T-helper 9 cell (primary cell): Measurements from ENCODE around the gene MAP7.
A peak's percentile ranks its signal among the peaks of the same experiment; 100 is the strongest.
"Not testable (repeated sequence)": the region's sequence is repeated elsewhere in the genome, so short reads cannot be mapped to it uniquely, and the experiment has no call there.

Experiments used
- DNase-seq: peaks from one replicate; pipeline ENCODE4 v3.0.0-alpha.2; 2020
- total RNA-seq, 2 donors: gene quantifications; one replicate each; lab custom pipeline; 2026; lab: John Stamatoyannopoulos, UW

The MAP7 gene
- total RNA-seq = 2.4 to 2.7 reads per million in 2 donors

- peak; percentile 63 for DNase-seq
Observed at GRCh38 chr6:136550330-136551071, at the start of gene MAP7. MAP7 (minus strand) TSS chr6:136550422; CDS start chr6:136550408, 14 bp downstream.

- no peak for DNase-seq
Observed at GRCh38 chr6:136599329-136600011, 49.2 kb upstream of the MAP7 start.

DNA sequence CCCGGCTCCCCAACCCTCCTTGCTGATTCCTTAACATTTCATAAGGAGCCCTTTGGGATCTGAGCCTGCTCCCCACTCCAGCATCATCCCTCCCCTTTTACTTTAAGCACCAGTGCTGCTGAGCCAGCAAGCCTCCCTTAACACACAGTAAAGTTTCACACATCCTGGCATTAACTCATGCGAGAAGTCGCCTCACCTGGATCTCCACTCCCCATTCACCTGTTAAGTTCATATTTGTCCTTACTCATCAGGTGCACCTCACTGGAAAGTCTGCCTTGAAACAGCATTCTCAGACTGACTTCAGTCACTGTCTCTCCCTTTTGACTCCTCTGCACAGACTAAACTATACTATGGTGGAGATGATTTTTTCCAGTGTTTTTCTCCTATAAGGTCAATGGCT lies 47.8 kb upstream of the MAP7 start:
- DNase-seq = no peak

- no peak for DNase-seq
Observed at GRCh38 chr6:136594671-136595070, 44.4 kb upstream of the MAP7 start.

DNA sequence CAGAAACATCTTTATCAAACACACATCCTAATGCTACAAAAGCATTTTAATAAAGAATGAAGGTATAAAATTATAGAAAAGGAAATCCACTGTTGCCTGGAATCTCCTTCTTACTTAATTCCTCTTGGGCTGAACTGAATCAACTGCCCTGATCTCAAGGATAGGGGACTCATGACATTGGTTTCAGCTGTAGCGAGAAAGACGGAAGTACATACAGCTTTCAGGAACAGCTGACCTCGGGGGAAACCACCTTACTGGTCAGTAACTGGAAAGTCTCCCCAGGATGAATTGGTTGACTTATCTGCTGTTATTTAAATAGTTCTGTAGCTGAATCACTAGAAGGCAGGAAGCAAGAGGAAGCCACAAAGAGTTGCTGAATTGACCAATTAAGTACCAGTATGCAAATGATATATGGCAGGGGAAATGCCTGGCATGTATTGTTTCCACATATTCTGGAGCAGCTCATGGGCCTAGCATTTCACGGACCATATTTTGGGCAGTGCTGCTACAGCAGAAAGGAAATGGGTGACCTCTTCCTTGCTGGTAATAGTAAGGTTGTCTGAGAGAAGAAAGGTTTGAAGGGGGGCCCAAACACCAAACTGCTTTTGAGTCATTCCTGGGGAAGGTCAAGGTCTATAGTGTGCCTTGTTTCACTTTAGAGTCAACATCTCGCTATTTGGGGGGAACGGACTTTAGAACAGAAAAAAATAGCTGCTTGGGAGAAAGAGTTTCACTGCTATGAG lies 43.7 kb upstream of the MAP7 start:
- no peak for DNase-seq

- no peak for DNase-seq
Observed at GRCh38 chr6:136592930-136593673, 42.9 kb upstream of the MAP7 start.

GRCh38 chr6:136591617-136592016 lies 41.4 kb upstream of the MAP7 start:
- DNase-seq = no peak

GRCh38 chr6:136590846-136591245 lies 40.6 kb upstream of the MAP7 start:
- DNase-seq = not testable (repeated sequence)

- DNase-seq = no peak
Observed at GRCh38 chr6:136587527-136587926, 37.3 kb upstream of the MAP7 start.

DNA sequence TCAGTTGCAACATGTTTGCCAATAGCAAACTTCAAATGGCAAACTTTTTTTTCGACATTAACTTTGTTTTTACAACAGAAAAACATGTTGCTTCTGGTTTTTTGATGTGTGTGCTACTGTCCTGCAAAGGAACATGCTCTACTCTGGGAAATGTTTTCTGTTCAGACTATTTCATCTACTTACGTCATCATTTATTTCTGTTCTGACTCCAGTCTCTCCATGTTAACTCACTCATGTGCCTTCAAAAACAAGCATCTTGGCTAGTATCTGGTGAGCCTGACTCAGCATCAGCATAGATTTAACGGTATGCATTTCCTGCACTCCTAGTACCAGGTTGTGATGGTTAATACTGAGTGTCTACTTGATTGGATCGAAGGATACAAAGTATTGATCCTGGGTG lies 36.1 kb upstream of the MAP7 start:
- no peak for DNase-seq

GRCh38 chr6:136585523-136585922 lies 35.3 kb upstream of the MAP7 start:
- DNase-seq = not testable (repeated sequence)

DNA sequence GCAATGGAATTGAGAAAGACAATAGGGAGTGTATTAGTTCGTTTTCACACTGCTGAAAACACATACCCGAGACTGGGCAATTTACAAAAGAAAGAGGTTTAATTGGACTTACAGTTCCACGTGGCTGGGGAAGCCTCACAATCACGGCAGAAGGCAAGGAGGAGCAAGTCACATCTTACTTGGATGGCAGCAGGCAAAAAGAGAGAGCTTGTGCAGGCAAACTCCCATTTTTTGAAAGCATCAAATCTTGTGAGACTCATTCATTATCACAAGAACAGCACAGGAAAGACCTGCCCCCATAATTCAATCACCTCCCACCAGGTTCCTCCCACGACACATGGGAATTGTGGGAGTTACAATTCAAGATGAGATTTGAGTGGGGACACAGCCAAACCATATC lies 34.1 kb upstream of the MAP7 start:
- DNase-seq = not testable (repeated sequence)

DNA sequence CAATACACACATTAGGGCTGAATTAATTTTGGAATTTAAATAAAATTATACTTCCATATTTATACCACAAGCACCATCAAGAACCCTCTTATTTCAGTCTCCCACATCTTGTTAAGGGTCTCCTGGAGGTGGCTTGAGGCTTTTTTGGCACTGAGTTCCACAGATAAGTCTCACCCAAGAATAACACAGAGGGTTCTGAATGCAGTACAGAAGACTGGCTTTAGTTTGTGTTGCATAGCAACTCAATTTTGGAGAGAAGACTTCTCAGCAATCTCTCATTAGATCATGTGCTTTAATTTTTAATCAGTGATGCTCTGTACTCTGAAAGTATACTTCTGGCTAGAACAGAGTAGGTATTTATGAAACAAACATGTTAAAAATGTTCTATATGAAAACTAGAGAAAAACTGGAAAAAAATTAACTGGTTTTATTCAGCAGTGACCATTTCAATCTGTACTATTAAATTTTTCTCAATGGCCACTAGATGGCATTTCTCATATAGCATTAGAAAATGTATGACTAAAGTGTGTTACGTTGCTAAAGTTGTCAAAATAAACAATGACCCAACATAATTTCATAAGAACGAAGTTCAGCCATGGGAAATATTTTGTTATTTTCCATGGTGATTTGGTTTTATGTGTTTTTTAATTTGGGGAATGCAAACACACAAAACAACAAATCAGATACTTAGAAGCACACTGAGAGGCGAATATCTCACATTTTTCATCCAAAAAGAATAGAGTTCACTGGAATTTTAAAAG lies 32.7 kb upstream of the MAP7 start:
- no peak for DNase-seq

- no peak for DNase-seq
Observed at GRCh38 chr6:136579800-136580199, 29.6 kb upstream of the MAP7 start.

- no peak for DNase-seq
Observed at GRCh38 chr6:136576821-136577220, 26.6 kb upstream of the MAP7 start.

GRCh38 chr6:136571496-136571895 lies 21.3 kb upstream of the MAP7 start:
- DNase-seq = no peak

DNA sequence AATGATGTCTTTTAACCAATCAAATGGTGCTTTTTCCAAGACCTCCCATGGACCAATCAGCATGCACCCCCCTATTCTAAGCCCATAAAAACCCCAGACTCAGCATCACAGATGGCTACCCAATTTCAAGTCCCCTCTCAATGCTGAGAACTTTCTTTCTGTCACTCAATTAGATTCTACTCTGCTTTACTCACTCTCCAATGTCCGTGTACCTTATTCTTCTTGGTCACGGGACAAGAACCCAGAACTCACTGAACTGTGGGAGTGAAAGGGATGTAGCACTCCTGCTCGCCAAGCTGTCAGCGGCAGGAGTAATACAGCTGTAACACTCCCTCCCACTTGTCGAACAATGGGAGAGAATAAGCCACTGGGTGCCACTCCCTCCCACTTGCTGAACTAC lies 20.8 kb upstream of the MAP7 start:
- no peak for DNase-seq

GRCh38 chr6:136568129-136568528 lies 17.9 kb upstream of the MAP7 start:
- no peak for DNase-seq

- DNase-seq = no peak
Observed at GRCh38 chr6:136567688-136568087, 17.5 kb upstream of the MAP7 start.

DNA sequence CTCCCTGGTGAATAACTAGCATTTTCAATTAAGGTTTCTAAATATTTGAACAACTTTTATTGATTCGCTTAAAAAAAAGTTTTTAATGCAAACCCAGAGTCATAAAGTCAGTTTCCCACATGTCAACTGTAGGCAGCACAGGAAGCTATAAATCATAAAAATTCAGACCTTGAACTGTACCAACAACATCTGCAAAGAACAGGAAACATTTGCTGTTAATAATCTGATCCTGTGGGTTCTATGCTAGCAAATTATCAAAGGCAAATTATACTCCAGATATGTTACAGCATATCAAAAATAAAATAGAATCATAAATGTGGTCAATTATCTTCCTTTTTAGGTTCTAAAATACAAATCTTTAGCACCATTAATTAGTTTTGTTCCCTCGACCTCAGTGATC lies 16.6 kb upstream of the MAP7 start:
- no peak for DNase-seq

DNA sequence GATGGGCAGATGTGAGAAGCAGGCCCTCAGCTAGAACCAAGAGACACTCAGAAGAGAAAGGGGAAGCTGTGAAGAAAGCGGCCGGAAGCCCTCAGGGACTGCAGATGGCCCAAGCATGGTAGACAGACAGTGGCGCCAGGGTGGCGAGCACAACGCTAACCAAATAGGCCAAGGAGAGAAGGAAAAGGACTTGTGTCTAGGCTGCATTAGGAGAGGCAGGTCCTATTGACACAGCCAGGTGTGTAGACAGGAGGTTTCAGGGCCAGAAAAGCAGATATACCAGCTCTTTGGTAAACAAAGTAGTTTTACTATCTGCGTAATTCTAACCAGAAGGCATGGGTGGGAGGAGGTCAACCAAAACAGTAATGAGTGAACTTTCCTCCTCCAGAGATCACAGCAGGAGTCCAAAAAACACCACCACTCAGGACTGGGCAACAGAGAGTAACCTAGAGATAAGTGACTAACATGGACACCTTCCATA lies 15.8 kb upstream of the MAP7 start:
- no peak for DNase-seq

- no peak for DNase-seq
Observed at GRCh38 chr6:136564180-136564579, 14.0 kb upstream of the MAP7 start.
